ENCODE results near the gene SHB. TPM values are rescaled to one million over a fixed set of nuclear protein-coding genes. Genes with fewer than 3 reads are reported as not detected.

SHB gene
- total RNA-seq, 4 donors from 2014 or later = 18.4 to 27.5 (median 22.0) TPM

DNA sequence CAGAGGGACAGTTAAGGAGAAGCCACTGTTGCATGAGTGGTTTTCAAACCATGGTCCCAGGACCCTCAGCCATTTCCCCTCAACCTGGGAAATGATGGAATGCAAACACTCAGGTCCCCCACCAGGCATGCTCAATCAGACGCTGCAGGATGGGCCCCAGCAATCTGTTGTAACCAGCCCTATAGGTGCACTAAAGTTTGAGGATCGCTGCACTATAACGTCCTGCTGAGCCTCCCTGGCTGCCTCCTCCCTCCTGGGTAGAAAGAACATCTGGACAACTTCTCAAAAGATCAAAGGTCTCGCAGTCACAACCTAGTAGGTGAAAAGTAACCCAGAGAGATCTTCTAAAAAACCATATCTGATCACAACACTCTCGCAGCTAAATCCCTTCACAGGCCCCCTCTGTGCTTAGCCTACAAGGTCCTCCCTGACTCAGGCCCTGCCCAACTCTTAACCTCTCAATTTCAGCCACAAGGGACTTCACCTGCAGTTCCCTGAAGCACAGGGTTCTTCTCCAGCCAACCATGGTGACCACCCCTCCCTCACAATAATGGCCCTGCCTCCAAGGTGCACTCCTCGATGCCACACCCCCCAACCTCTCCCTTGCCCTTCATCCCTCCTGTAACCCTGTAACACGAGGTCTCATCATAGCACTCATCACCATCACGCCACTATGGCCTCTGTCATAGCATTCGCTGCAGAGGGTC, 3.5 kb downstream of the SHB start:
- 67 to 70% methylated on average over 9 of the region's 9 CpGs for WGBS, 2 donors
- Histone ChIP-seq H3K27me3 (no peaks in the 10 kb centered on the region), H3K4me3 (replicated peaks in 1 of 3) (no peak overlapping the region), H3K4me1 (peaks cover 24 to 64% of the 10 kb centered on the region in 2 donors), H3K36me3 (no peaks in the 10 kb centered on the region), H3K27ac (peak overlapping the region in 2 of 3 donors; percentile 20 to 95), H3K9me3 (no peaks in the 10 kb centered on the region)
- intact Hi-C loops (cut with DNase I) = loop anchor here (5.0 kb wide), 1 partner anchor 43 kb away; no protein-coding TSS in a partner anchor
- TF ChIP-seq POLR2A (IDR thresholded peaks at IDR 0.05) = no peak
- TF ChIP-seq, protein P1, sequence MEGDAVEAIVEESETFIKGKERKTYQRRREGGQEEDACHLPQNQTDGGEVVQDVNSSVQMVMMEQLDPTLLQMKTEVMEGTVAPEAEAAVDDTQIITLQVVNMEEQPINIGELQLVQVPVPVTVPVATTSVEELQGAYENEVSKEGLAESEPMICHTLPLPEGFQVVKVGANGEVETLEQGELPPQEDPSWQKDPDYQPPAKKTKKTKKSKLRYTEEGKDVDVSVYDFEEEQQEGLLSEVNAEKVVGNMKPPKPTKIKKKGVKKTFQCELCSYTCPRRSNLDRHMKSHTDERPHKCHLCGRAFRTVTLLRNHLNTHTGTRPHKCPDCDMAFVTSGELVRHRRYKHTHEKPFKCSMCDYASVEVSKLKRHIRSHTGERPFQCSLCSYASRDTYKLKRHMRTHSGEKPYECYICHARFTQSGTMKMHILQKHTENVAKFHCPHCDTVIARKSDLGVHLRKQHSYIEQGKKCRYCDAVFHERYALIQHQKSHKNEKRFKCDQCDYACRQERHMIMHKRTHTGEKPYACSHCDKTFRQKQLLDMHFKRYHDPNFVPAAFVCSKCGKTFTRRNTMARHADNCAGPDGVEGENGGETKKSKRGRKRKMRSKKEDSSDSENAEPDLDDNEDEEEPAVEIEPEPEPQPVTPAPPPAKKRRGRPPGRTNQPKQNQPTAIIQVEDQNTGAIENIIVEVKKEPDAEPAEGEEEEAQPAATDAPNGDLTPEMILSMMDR (IDR thresholded peaks at IDR 0.05) = no peak
- peak in 1 of 2 donors; percentile 32 for DNase-seq

DNA sequence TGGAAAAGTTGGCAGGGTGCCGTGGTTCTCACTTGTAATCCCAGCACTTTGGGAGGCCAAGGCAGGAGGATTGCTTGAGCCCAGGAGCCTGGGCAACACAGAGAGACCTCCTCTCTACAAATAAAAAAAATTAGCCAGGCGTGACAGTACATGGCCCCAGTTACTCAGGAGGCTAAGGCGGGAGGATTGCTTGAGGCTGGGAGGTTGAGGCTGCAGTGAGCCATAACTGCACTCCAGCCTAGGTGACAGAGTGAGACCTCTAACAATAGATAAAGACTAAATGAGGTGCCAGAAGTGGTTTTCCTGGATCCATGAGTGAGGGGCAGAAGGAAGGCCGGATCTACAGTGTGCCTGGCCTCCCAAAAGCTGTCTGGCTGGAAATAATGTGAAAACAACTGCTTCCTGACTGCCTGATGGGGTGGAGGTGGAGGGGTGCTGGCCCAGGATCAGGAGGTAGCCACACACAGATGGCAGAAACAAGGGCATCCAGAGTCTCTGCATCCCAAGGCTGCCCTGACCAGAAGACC, 4.1 kb downstream of the SHB start:
- 90% methylated on average over 4 of the region's 4 CpGs for WGBS, 2 donors
- no peaks in the 10 kb centered on the region for H3K27me3 ChIP-seq
- H3K4me3 ChIP-seq (replicated peaks in 1 of 3) = no peak overlapping the region
- no peaks in the 10 kb centered on the region for H3K9me3 ChIP-seq
- intact Hi-C loops (cut with DNase I) = loop anchor here (5.0 kb wide), 1 partner anchor 43 kb away; no protein-coding TSS in a partner anchor
- H3K36me3 ChIP-seq = no peaks in the 10 kb centered on the region
- peaks cover 24 to 61% of the 10 kb centered on the region in 2 donors for H3K4me1 ChIP-seq
- DNase-seq = no peak
- H3K27ac ChIP-seq = peak overlapping the region in 1 of 3 donors; percentile 20
- TF ChIP-seq POLR2A (IDR thresholded peaks at IDR 0.05) = no peak
- TF ChIP-seq, protein P1 (IDR thresholded peaks at IDR 0.05) = no peak

DNA sequence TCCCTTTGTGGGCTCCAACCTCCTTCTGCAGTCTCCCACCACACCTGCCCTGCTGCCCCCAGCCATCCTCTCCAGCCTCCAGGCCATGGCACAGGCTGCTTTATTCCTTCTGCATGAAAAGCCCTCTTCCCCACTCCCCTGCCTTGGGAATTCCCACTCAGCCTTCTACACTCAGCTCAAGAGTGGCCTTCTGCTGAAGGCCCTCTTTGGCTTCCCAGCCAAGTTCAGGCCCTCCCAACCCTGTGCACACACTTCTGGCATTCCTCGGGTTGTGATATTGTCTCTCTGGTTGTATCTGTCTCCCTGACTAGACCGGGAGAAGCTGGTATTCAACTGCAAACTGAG, 5.7 kb downstream of the SHB start:
- WGBS, 2 donors = 24% methylated on average over 2 of the region's 2 CpGs
- DNase-seq = no peak
- H3K27me3 ChIP-seq = no peaks in the 10 kb centered on the region
- H3K9me3 ChIP-seq = no peaks in the 10 kb centered on the region
- peaks cover 24 to 67% of the 10 kb centered on the region in 2 donors for H3K4me1 ChIP-seq
- no peaks in the 10 kb centered on the region for H3K36me3 ChIP-seq
- TF ChIP-seq, protein P1 (IDR thresholded peaks at IDR 0.05) = no peak
- TF ChIP-seq POLR2A (IDR thresholded peaks at IDR 0.05) = no peak
- H3K27ac ChIP-seq = no peak overlapping the region
- intact Hi-C loops (cut with DNase I) = no loop called here
- H3K4me3 ChIP-seq (replicated peaks in 1 of 3) = no peak overlapping the region

DNA sequence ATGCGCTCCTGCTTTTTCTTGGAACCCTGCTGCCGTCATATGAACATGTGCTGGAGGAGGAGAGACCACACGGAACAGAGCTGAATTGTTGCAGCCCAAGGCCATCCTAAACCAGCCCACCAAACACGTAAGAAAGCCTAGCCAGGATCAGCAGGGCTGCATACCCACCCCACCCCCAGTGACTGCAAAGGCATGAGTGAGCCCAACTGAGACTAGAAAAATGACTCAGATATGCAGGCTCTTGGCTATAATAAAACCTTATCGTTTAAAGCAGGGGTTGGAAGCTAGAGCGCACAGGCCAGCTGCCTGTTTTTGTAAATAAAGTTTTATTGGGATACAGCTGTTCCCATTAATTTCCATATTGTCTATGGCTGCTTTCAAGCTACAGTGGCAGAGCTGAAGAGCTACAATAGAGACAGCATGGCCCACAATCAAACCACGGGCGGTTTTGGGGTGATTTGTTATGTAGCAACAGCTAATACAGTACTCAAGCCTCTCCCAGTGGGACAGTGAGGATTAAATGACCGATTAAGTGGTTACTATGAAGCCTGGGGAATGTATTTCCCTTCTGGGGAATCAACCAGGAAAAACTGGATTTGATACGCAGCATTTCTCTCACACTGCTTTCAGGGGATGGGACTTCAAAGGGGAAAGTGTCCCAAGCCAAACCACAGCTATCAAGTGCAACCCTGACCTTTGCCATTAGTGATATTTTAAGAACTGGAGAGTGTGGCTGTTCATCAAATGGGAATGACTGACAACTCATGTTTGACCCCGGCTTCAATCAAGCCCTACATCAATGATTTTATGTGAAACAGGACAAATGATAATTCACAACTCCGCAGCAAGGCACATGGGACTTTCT, 6.3 kb downstream of the SHB start:
- DNase-seq = no peak
- TF ChIP-seq POLR2A (IDR thresholded peaks at IDR 0.05) = no peak
- TF ChIP-seq, protein P1 (IDR thresholded peaks at IDR 0.05) = no peak
- no peak overlapping the region for H3K4me3 ChIP-seq (replicated peaks in 1 of 3)
- H3K36me3 ChIP-seq = no peaks in the 10 kb centered on the region
- peaks cover 29 to 73% of the 10 kb centered on the region in 2 donors for H3K4me1 ChIP-seq
- 90 to 91% methylated on average over 12 of the region's 12 CpGs for WGBS, 2 donors
- no peaks in the 10 kb centered on the region for H3K27me3 ChIP-seq
- no peak overlapping the region for H3K27ac ChIP-seq
- H3K9me3 ChIP-seq = no peaks in the 10 kb centered on the region
- intact Hi-C loops (cut with DNase I) = no loop called here

Measured in thyroid gland (tissue), 4 donors.